Ramos (cell line): ENCODE measurements around the gene MOSPD3.
"Not testable (repeated sequence)": the region's sequence is repeated elsewhere in the genome, so short reads cannot be mapped to it uniquely, and the experiment has no call there.

Experiments
- in situ Hi-C: fragments of 300-500 bp; cut with MboI; formaldehyde crosslinking; loops from one replicate; pipeline ENCODE4 v1.14.3; 2022; ENCODE audit warnings: low sequenced_read_pairs; ENCODE audit not compliant: unreplicated experiment

MOSPD3 gene

DNA sequence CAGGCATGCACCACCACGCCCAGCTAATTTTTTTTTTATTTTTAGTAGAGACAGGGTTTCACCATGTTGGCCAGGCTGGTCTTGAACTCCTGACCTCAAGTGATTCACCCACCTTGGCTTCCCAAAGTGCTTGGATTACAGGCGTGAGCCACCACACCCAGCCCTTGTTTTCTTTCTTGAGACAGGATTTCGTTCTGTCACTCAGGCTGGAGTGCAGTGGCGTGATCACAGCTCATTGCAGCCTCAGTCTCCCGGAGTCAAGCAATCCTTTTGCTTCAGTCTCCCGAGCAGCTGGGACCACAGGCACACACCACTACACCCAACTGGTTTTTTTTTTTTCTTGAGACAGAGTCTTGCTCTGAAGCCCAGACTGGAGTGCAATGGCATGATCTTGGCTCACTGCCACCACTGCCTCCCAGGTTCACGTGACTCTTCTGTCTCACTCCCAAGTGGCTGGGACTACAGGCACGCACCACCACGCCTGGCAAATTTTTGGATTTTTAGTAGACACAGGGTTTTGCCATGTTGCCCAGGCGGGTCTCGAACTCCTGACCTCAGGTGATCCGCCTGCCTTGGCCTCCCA, 49.9 kb downstream of the MOSPD3 start:
- in situ Hi-C loops = not testable (repeated sequence)
